Measurements from ENCODE around the gene ATP6V1G2.

DNA sequence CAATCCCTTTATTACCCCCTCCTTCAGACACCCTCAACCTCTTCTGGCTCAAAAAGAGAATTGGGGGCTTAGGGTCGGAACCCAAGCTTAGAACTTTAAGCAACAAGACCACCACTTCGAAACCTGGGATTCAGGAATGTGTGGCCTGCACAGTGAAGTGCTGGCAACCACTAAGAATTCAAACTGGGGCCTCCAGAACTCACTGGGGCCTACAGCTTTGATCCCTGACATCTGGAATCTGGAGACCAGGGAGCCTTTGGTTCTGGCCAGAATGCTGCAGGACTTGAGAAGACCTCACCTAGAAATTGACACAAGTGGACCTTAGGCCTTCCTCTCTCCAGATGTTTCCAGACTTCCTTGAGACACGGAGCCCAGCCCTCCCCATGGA is 31.2 kb upstream of the ATP6V1G2 start:
- no peak for TF ChIP-seq CTCF (conservative IDR thresholded peaks at IDR 0.05; ENCODE audit: low read length)
- TF ChIP-seq EZH2phosphoT487 (IDR thresholded peaks at IDR 0.05; ENCODE audit: borderline replicate concordance, low read depth, low read length), result no peak

Data from OCI-LY7 (cell line).